Sigmoid colon (tissue), 4 donors: ENCODE data around the gene TSPAN9.

Experiments used
- CTCF ChIP-seq, 4 experiments: fragments of 450-650 bp in 3 of 4; fragments of 200-600 bp in 1 of 4; IDR thresholded peaks; one replicate each; pipeline ENCODE4 v1.5.1; 2016 to 2019; ENCODE audit warnings: antibody characterized with exemption in 4 of 4, mild to moderate bottlenecking in 3 of 4, moderate library complexity in 2 of 4
- POLR2AphosphoS5 ChIP-seq, 4 donors: sonication (generic); formaldehyde crosslinking; IDR thresholded peaks; one replicate each; pipeline ENCODE4 v1.6.1; 2017; ENCODE audit warnings: antibody characterized with exemption in 4 of 4

DNA sequence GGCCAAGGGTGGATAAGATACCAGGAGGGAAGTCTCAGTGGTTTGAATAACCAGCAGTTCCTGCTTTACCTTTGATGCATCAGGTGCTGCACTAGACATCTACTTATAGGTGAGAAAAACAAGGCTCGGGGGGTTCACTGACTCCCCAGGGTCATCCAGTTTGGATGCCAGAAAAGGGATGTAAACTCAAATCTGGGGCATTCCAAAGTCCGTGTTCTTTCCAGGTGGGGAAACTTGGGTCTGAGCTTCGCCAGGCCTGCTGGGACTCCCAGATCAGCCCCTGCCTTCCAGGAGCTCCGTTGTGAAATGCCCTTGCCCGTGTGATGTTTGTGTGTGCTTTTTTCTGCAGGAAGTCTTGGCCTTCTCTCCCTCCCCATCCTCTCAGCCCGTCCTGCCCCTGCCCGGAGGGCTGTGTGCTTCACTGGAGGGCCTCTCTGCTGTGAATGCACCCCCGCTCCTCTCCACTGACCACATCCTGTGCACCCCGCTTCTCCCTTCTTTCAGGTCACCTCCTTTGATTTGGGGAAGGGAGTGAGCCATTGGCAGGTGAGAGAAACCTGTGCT is 42.1 kb downstream of the TSPAN9 start:
- TF ChIP-seq CTCF (IDR thresholded peaks at IDR 0.05) = no peak
- no peak for TF ChIP-seq POLR2AphosphoS5 (IDR thresholded peaks at IDR 0.05)
